ENCODE measurements around the gene CHRNA3. TPM values are rescaled to one million over a fixed set of nuclear protein-coding genes. Genes with fewer than 3 reads are reported as not detected.

CHRNA3 gene
- total RNA-seq, 4 donors from 2014 or later, result 0.18 TPM; not detected in 3

Small RNA genes within 50 kb of the gene (small RNA-seq; reads per million reads assigned to genes)
- 0 reads per million in 4 donors for gene AC067863.2

Other genes starting within 250 kb of the CHRNA3 start
- 10 to 100 TPM; 17.2 to 35.3 (median 25.1) TPM for gene IREB2, start 182.8 kb downstream of the CHRNA3 start, total RNA-seq
- 1 to 10 TPM; 1.5 to 9.4 (median 6.5) TPM for gene HYKK, start 113.4 kb downstream of the CHRNA3 start, total RNA-seq
- gene PSMA4, start 80.6 kb downstream of the CHRNA3 start, total RNA-seq, result 100 to 1,000 TPM in 3 of 4 donors, 10 to 100 TPM in 1; 94.5 to 223 (median 175) TPM
- 1 to 10 TPM in 3 of 4 donors, under 1 TPM in 1; 0.95 to 2.9 (median 1.6) TPM for gene CHRNA5, start 55.5 kb downstream of the CHRNA3 start, total RNA-seq
- under 1 TPM; 0.09 to 0.72 (median 0.43) TPM for gene CHRNB4, start 20.2 kb upstream of the CHRNA3 start, total RNA-seq
- gene ADAMTS7, start 190.5 kb upstream of the CHRNA3 start, total RNA-seq, result under 1 TPM; 0.42 to 0.76 (median 0.56) TPM